HL-60/S4 treated with retinoic acid at 250 ng/mL for 4 days and 3 days (cell line): ENCODE results near the gene CRB2.

Experiments
- in situ Hi-C: fragments of 300-500 bp; cut with MboI; formaldehyde crosslinking; loops from 2 replicates; pipeline ENCODE4 v1.7.0; 2022; ENCODE audit warnings: low sequenced_read_pairs

CRB2 gene

GRCh38 chr9:123376218-123377071 is 20.4 kb downstream of the CRB2 start:
- in situ Hi-C loops, result no loop called here

GRCh38 chr9:123377211-123377971 is 21.4 kb downstream of the CRB2 start:
- in situ Hi-C loops, result no loop called here

GRCh38 chr9:123378025-123378424 is 22.0 kb downstream of the CRB2 start:
- in situ Hi-C loops, result no loop called here

- in situ Hi-C loops, result no loop called here
Observed at GRCh38 chr9:123378956-123379660, 23.1 kb downstream of the CRB2 start.

DNA sequence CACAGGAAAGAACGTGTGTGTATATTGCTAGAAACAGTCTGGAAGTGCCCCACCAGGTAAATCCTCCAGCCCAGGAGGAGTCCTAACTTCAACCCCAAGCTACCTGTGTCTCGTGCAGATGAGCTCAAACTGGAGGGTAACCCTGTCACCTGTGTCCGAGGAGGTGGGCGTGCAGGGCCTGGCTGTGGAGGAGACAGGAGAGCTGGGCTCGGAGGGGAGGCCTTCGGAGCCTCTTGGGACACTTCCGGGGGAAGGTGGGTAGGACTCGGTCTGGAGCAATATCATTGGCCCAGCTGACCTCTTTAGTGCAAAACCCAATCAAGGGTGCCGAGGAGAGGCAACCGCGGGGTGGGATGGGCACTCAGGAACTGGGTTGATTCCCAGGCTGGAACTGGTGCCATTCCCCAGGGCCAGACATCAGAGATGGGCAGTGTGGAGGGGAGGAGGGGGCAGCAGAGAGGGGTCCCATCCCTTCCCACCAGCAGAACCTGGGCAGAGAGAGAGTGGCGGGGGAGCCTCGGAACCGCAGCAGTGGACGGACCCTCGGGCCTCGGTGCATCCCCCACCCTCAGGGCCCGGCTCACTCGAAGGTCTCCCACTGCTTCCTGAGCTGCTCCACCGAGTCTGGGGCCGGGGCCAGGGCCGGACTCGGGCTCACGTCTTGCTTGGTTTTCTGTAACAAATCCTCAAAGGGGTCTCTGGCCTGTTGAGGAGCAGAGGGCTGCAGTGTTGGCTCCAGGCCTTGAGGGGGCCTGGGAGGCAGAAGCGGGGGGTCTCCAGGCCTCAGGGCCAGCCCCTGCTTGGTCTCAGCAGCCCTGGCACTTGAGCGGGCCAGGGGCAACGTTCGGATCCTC is 25.1 kb downstream of the CRB2 start:
- in situ Hi-C loops, result no loop called here

DNA sequence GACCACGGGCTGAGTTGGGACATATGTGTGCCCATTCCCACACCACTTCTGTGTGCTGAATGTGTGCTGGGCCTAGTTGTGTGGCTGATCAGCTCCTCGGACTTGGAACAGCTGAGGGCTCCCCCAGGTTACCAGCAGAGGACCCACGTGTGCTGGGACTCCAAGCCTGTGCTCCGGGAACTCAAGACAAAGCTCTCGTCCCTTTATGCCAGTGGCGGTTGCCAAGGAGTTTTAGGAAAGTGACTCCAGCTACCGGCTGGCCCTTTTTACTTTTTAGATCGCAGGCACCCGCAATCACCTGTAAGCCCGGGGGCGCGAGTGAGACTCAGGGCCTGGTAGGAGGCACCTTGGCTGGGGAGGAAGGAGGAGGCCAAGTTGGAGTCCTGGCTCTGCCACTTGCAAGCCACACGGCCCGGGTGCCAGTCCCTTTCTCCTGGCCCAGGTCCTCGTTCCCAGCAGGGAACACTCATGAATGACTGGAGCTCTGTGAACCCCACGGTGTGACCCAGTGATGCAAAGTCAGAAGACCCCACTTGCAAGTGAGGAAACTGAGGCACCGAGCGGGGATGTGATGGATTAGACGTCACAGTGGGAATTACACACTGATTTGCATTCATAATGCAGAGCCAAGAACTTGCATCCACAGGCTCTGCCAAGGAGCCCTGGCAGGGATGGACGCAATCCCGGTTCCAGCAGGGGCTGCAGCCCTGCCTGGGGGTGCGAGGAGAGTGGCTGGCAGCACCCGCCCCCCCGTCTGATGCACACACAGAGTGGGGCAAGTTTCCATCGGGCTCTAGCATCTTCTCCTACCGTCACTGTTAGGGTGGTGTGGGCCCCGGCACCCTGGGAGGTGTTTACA is 26.9 kb downstream of the CRB2 start:
- in situ Hi-C loops, result no loop called here

- in situ Hi-C loops, result no loop called here
Observed at GRCh38 chr9:123383512-123384170, 27.6 kb downstream of the CRB2 start.

DNA sequence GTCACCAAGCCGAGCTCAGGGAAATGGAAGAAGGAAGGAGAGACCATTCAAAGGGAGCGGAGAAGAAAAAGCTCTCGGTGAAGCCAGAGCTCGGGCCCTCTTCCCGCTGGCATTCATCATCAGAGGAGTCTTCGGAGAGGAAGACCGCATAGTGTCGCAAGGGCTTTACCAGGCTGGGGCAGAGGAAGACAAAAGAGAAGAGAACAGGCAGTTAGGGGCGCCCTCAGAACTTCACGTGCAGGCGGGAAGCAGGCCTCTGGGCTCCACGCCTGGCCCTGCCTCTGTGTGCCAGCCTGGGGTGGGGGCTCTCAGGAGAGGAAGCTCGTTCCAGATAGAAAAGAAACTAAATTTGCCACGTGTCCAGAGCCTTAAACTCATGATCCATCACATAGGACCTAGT is 31.7 kb downstream of the CRB2 start:
- in situ Hi-C loops, result no loop called here

- in situ Hi-C loops, result no loop called here
Observed at GRCh38 chr9:123389070-123389469, 33.1 kb downstream of the CRB2 start.

GRCh38 chr9:123389698-123390097 is 33.7 kb downstream of the CRB2 start:
- in situ Hi-C loops, result no loop called here

DNA sequence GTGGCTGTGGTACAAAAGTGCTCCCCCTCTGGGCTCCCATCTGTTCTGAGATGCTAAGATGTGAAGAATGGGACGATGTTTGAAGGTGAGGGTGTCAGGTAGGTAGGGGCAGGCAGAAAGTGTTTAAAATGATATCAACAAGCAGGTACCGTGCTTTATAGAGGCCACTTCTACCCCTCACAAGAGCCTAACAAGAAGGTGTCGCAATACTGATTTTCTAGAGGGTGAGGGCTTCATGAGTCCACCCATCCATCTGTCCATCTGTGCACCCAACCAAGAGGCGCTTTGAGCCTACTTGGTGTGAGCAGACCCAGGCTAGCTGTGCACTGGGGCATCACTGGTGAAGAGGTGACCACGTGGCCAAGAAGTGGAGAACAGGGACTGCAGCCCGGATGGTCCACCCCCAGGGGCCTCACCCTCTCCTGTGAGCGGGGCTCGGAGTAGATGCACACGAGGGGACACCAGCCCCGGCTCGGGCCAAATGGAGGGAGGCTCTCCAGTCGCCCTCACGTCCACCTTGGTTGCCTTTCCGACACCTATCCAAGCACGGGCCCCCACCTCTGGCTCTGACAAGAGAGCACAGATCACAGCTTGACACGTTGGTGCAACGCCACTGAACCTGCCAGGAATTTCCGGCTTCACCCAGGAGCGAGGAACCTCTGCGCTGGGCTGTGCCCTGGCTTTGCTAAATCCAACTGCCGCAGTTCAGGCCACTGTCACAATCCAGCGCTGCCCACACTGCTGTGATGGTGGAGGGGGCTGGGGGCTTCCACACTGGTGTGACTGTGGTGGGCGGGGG is 34.5 kb downstream of the CRB2 start:
- in situ Hi-C loops, result no loop called here

DNA sequence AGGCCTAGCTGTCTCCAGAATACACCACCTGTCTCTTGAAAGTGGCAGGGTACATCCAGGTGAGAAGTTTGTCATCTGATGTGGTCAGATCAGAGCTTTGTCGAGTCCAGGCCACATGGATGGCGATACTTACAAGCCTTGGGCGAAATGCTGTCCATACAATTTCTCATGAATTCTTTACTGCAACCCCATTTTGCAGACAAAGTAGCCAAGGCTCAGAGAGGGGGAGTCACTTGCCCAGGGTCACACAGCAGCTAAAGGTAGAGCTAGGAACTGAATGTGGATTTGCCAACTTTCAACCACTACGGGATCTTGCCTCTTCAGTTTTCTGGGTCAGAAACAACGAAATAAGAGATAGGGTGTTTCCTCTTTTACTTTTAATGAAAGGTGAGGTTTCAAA is 35.2 kb downstream of the CRB2 start:
- in situ Hi-C loops, result no loop called here

- in situ Hi-C loops, result no loop called here
Observed at GRCh38 chr9:123391946-123392345, 35.9 kb downstream of the CRB2 start.

GRCh38 chr9:123392802-123393201 is 36.8 kb downstream of the CRB2 start:
- in situ Hi-C loops, result no loop called here

DNA sequence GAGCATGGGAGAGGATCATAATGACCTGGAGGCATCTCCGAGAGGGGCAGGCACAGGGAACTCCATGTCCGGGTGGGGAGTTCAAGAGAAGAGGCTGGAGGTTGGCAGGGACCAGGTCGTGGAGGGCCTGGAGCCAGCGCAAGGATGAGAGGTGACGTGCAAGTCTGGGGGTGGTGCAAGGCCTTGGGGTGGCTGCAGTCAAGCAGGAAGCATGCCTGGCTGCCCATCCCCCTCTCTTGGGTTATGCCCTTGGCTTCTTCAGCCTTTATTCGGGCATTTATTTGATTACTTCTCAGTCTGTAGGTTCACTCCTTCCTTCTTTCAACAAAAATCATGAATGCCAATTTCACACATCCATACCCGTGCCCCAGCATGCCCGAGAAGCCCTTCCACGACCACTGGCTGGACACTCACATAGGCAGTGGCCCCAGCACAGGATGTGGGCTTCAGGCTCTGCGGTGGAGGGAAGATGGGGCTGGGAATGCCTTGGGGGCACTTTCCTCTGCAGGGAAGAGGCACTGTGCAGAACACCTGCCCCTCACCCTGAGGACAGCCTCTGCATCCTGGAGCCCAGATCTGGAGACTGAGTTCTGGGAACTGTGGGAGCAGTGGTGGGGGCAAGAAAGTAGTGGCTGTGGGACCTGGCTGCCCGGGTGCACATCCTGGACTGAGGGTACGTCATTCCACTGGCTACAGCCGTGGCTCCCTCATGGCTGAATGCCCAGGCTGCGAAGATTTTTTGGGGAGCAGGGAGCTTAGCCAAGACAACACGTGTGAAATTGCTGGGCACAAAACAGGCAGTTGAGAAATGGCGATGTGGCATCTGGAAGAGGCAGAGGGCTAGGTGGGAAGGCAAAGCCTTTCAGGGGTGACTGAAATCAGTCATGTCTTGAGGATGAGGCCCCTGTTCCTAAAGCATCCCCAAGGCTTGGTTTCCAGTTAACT is 38.6 kb downstream of the CRB2 start:
- in situ Hi-C loops, result no loop called here

GRCh38 chr9:123395276-123395688 is 39.3 kb downstream of the CRB2 start:
- in situ Hi-C loops, result no loop called here
